NB4 (cell line): ENCODE results near the gene LPP.

ENCODE experiments used
- CTCF ChIP-seq: IDR thresholded peaks from one replicate; pipeline ENCODE4 v1.5.1; 2012; ENCODE audit warnings: low read depth, low read length
- MAX ChIP-seq: IDR thresholded peaks from 2 replicates; pipeline ENCODE4 v1.6.1; 2011; ENCODE audit warnings: low read depth, low read length
- POLR2A ChIP-seq: IDR thresholded peaks from 2 replicates; pipeline ENCODE4 v1.6.1; 2011; ENCODE audit warnings: mild to moderate bottlenecking; ENCODE audit not compliant: insufficient read length; ENCODE audit errors: extremely low read depth

GRCh38 chr3:188280627-188281026, 126.7 kb downstream of the LPP start:
- TF ChIP-seq CTCF = no peak
- no peak for TF ChIP-seq MAX
- TF ChIP-seq POLR2A = no peak
